Measurements from ENCODE around the gene LGALS16.
"Not testable (repeated sequence)": the region's sequence is repeated elsewhere in the genome, so short reads cannot be mapped to it uniquely, and the experiment has no call there.

LGALS16 gene

DNA sequence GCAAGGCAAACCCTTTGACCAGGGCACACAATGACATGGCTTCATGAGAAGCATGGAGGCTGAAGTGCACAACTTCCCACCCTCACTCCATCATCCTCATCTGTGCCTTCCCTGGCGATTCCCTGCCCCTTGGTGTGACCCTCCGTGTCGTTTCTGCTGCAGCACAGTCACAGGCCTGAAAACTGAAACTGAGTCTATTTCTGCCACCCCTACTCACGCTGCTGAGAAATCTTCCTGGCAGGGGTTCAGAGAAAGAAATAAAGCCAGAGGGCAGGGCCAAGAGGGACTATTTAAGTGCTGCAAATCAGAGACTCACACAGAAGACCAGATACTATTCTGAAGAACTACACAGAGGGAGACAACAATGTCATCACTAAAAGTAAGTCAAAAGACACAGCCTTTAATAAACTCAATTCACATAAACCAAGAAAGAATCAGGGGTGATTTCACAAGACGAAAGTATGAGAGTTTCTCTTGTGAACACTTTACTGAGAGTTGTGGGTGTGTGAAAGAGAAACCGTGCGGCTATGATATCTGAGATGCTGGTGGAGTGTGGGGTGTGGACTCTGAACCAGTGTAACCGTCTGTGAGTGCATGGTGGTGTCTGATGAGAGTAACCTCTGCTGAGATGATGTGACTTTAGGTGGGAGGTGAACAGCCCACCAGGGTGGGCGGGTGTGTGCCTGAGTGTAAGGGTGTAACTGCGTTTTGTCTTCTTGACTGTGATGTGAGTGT is 23.5 kb downstream of the LGALS16 start:
- no peak for DNase-seq

DNA sequence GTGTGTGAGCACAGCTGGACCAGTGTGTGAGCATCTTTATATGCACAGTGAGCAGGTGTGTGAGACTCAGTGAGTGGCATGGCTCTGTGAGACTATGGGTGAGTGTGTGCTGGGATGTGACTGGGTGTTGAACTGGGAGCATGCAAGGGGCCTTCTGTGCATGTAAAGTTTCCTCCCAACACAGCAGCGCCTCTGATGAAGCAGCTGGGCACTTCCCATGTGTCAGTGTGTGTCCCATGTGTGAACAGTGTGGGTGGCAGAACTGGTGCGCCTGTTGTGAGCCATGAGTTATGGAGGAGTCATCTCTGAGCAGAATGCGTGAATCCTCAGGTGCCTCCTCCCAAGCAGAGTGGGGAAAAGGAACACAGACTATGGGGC is 24.1 kb downstream of the LGALS16 start:
- no peak for DNase-seq

GRCh38 chr19:39680593-39680992 is 24.9 kb downstream of the LGALS16 start:
- no peak for DNase-seq

DNA sequence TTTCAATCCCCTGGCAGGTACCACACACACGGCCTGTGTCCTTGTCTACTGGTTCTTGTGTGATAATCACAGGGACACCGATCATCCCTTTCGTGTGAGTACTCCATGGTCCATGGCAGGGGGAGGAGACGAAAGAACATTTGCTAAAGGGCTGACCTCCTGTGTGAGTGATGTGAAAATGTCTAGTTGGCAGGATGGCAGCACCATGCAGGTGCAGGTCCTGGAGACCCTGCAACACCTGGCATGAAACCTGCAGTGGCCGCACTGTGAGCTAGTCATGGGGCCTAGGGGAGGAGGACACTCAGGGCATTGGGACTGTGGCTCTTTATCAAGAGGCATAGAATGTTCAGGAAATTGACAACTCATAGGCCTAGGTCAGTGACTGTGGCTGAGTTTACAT is 25.7 kb downstream of the LGALS16 start:
- no peak for DNase-seq

- DNase-seq: no peak
These were observed 28.6 kb downstream of the LGALS16 start for GRCh38 chr19:39684267-39684666.

DNA sequence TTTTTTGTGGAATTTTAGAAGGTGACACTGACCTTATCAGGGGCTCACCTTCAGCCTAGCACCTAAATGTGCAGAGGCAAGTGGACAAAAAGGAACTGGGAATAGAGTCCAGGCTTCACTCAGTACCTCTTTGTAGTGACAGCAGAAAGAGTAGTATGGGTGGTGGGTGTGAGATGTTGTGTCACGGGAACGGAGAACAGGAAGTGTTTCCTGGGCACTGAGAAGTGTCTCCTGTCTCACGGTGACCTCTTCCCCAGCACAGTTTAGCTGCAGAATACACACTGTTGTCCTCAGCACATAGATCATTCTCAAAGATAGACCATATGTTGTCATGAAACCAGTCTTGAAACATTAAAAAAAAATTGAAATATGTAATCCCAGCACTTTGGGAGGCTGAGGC is 31.0 kb downstream of the LGALS16 start:
- no peak for DNase-seq

DNA sequence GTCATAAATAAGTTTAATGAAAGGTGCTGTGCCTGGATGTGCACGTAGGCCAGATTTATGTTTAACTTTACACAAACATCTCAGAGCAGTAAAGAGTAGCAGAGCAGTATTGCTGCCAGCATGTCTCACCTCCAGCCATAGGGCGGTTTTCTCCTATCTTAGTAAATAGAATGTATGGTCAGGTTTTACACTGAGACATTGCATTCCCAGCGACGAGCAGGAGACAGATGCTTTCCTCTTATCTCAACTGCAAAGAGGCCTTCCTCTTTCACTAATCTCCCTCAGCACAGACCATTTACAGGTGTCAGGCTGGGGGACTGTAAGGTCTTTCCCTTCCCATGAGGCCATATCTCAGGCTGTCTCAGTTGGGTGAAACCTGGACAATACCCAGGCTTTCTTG is 32.9 kb downstream of the LGALS16 start:
- not testable (repeated sequence) for DNase-seq

- no peak for DNase-seq
These were observed 36.5 kb downstream of the LGALS16 start for GRCh38 chr19:39692166-39692565.

- no peak for DNase-seq
These were observed 37.1 kb downstream of the LGALS16 start for GRCh38 chr19:39692822-39693221.

DNA sequence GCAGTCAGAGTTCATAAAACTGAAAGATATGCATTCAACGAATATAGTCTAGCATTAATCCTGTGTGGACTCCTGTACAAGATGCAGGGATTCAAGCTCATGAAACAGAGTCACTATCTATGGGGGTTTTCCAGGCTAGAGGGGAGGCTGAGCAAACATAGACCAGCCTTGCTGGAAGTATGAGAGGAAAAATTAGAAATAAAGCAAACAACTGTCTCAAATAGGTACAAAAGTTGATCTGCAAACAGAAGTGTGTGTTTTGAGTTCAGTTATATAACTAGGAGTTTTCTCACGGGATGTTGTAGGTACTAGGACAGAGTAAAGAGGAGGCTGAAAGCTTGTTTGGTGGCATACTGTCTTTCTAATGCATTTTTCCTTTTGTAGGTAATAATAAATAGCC is 40.0 kb downstream of the LGALS16 start:
- no peak for DNase-seq

GRCh38 chr19:39696387-39696786 is 40.7 kb downstream of the LGALS16 start:
- no peak for DNase-seq

- no peak for DNase-seq
These were observed 42.8 kb downstream of the LGALS16 start for GRCh38 chr19:39698535-39698934.

- DNase-seq: no peak
These were observed 45.6 kb downstream of the LGALS16 start for GRCh38 chr19:39701291-39701690.

GRCh38 chr19:39704181-39705044 is 48.7 kb downstream of the LGALS16 start, which contains the start of gene LGALS14:
TSS of gene LGALS14 (plus strand) at chr19:39704481. CDS start at chr19:39704529, 48 bp downstream.
- DNase-seq: no peak

- DNase-seq: no peak
These were observed 50.0 kb downstream of the LGALS16 start for GRCh38 chr19:39705578-39706188.

GRCh38 chr19:39708594-39708993 is 52.9 kb downstream of the LGALS16 start:
- no peak for DNase-seq

DNA sequence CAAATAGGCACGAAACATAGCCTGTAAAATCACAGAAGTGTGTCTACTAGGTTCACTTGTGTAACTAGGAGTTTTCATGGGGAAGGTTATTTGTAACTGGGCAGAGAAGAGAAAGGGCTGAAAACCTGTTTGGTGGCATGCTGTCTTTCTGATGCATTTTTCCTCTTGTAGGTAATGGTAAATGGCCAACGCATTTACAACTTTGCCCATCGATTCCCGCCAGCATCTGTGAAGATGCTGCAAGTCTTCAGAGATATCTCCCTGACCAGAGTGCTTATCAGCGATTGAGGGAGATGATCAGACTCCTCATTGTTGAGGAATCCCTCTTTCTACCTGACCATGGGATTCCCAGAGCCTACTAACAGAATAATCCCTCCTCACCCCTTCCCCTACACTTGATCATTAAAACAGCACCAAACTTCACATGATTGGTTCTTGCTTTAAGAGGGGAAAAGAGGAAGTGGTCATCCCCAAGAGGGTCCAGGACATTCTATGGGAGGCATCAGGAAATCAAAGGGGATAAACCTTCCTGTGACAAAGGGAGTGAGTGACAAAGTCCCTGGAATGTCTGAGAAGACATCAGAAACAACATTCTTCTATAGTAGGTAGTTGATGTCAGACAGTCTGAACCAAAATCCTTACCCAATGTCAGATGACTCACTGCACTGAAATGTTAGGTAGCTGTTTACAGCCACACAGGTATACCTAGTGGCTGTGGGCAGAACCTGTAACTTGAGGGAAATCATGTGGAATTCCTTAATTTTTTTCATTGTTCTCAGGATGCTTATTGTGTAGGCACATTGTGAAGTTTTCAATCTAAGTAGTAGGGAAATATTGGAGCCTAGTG is 53.5 kb downstream of the LGALS16 start:
- DNase-seq: no peak
